Suprapubic skin (tissue), 3 donors: Measurements from ENCODE around the gene MYO7A.

ENCODE experiments used
- EP300 ChIP-seq: sonication (generic); formaldehyde crosslinking; IDR thresholded peaks from one replicate; pipeline ENCODE4 v1.6.1; 2017; ENCODE audit warnings: antibody characterized with exemption
- POLR2A ChIP-seq, 2 donors: fragments of 450-650 bp; IDR thresholded peaks; one replicate each; pipeline ENCODE4 v1.6.1; 2017; ENCODE audit warnings: antibody characterized with exemption in 2 of 2, mild to moderate bottlenecking in 2 of 2, moderate library complexity in 2 of 2
- TF ChIP-seq, protein P1 (sequence below), 2 donors: fragments of 200-600 bp in 1 of 2; fragments of 450-650 bp in 1 of 2; sonication (generic) in 1 of 2; IDR thresholded peaks; one replicate each; pipeline ENCODE4 v1.5.1; 2016 to 2019; ENCODE audit warnings: antibody characterized with exemption in 2 of 2, mild to moderate bottlenecking in 1 of 2, moderate library complexity in 1 of 2

DNA sequence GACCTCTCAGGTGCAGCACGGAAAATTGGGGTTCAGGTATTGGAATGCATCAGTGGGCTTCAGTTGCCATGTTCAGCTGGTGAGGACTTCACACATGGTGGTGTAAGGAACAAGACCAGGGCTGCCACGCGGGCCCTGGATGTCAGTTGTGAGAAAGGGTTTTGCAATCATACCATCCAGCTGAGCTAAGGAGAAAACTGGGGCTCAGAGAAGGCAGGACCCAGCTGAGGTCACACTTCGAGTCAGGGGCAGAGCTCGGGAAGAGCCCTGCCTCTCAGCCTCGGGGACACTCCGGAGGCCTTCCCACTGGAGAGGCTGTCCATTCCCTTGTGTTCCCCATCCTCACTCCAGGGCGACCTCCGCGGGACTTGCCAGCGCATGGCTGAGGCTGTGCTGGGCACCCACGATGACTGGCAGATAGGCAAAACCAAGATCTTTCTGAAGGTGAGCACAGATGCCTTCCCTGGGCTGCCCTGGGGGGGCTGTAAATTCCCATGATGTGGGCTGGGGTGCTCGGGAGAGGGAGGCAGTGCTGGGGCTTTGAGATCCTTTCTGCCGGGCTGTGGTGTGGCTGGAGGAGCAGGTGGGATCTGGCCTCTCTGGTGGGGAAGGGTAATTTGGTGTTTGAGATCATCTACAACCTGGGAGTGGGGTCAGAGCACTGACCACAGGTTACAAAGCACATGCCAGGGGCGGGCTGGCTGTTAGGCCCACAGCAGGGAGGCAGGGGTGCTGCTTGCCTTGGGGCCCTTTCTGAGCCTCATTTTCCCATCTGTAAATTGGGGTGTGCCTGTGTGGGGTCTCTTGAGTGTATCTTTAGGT lies 47.2 kb downstream of the MYO7A start:
- TF ChIP-seq, protein P1, sequence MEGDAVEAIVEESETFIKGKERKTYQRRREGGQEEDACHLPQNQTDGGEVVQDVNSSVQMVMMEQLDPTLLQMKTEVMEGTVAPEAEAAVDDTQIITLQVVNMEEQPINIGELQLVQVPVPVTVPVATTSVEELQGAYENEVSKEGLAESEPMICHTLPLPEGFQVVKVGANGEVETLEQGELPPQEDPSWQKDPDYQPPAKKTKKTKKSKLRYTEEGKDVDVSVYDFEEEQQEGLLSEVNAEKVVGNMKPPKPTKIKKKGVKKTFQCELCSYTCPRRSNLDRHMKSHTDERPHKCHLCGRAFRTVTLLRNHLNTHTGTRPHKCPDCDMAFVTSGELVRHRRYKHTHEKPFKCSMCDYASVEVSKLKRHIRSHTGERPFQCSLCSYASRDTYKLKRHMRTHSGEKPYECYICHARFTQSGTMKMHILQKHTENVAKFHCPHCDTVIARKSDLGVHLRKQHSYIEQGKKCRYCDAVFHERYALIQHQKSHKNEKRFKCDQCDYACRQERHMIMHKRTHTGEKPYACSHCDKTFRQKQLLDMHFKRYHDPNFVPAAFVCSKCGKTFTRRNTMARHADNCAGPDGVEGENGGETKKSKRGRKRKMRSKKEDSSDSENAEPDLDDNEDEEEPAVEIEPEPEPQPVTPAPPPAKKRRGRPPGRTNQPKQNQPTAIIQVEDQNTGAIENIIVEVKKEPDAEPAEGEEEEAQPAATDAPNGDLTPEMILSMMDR (IDR thresholded peaks at IDR 0.05): no peak
- TF ChIP-seq POLR2A (IDR thresholded peaks at IDR 0.05) (no peak), EP300 (no peak)
